GM18508 (cell line): Measurements from ENCODE around the gene PDAP1.
"Not testable (repeated sequence)": the region's sequence is repeated elsewhere in the genome, so short reads cannot be mapped to it uniquely, and the experiment has no call there.

Experiments
- ATAC-seq: cut with Tn5 transposase; IDR thresholded peaks from one replicate; pipeline ENCODE4 v1.9.1; 2021; ENCODE audit warnings: moderate number of reproducible peaks; ENCODE audit not compliant: insufficient read depth, unreplicated experiment

Gene PDAP1

GRCh38 chr7:99397297-99397983 lies 11.0 kb downstream of the PDAP1 start:
- ATAC-seq: no peak

GRCh38 chr7:99396418-99397296 lies 11.7 kb downstream of the PDAP1 start:
- ATAC-seq: no peak

- ATAC-seq: no peak
These were observed 12.6 kb downstream of the PDAP1 start for GRCh38 chr7:99395616-99396327.

- ATAC-seq: no peak
These were observed 14.3 kb downstream of the PDAP1 start for GRCh38 chr7:99394188-99394502.

- ATAC-seq: no peak
These were observed 14.8 kb downstream of the PDAP1 start for GRCh38 chr7:99393355-99394187.

GRCh38 chr7:99392659-99393354 lies 15.6 kb downstream of the PDAP1 start:
- no peak for ATAC-seq

- ATAC-seq: no peak
These were observed 16.4 kb downstream of the PDAP1 start for GRCh38 chr7:99392046-99392445.

- ATAC-seq: no peak
These were observed 17.3 kb downstream of the PDAP1 start for GRCh38 chr7:99390941-99391602.

- ATAC-seq: no peak
These were observed 18.6 kb downstream of the PDAP1 start for GRCh38 chr7:99389772-99390171.

- ATAC-seq: no peak
These were observed 20.5 kb downstream of the PDAP1 start for GRCh38 chr7:99387912-99388311.

GRCh38 chr7:99387239-99387635 lies 21.2 kb downstream of the PDAP1 start:
- ATAC-seq: not testable (repeated sequence)

GRCh38 chr7:99386584-99387238 lies 21.7 kb downstream of the PDAP1 start:
- no peak for ATAC-seq

- ATAC-seq: no peak
These were observed 22.8 kb downstream of the PDAP1 start for GRCh38 chr7:99385564-99385963.

- ATAC-seq: no peak
These were observed 23.9 kb downstream of the PDAP1 start for GRCh38 chr7:99384523-99384922.

- ATAC-seq: no peak
These were observed 24.5 kb downstream of the PDAP1 start for GRCh38 chr7:99383791-99384370.

- no peak for ATAC-seq
These were observed 25.2 kb downstream of the PDAP1 start for GRCh38 chr7:99383203-99383602.

GRCh38 chr7:99381664-99382075 lies 26.7 kb downstream of the PDAP1 start:
- ATAC-seq: no peak
